ENCODE results near the gene ELF1.
"Not testable (repeated sequence)": the region's sequence is repeated elsewhere in the genome, so short reads cannot be mapped to it uniquely, and the experiment has no call there.

ELF1 gene

GRCh38 chr13:40893573-40893972, 125.5 kb downstream of the ELF1 start:
- DNase-seq (ENCODE audit: low spot score): not testable (repeated sequence)

- DNase-seq (ENCODE audit: low spot score): no peak
Observed at GRCh38 chr13:40886017-40886416, 133.1 kb downstream of the ELF1 start.

GRCh38 chr13:40884175-40884574, 134.9 kb downstream of the ELF1 start:
- not testable (repeated sequence) for DNase-seq (ENCODE audit: low spot score)
